Measurements from ENCODE around the gene OPTC.

Gene OPTC

DNA sequence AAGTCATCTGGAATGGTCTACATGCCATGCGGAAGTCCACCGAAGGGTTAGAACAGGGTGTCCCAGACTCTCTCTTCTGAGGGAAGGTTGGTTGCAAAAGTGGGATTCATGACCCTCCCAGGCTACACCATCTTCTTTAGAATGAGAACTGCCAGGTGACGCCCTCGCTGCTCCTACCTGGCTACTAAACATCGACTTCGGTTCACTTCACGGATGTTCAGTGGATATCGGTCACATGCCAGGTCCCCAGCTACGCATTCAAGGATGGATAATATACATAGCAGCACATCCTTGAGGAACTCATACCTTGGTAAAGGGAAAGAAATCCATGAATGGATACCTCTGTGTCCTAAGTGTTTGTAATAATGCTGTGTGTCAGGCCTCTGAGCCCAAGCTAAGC is 3.3 kb upstream of the OPTC start:
- DNase-seq (ENCODE audit: low read depth, low spot score): no peak
- H3K27ac ChIP-seq: no peak overlapping the region
- no peak overlapping the region for H3K4me3 ChIP-seq
- H3K9ac ChIP-seq (ENCODE audit: insufficient read length): no peak overlapping the region
- no peaks in the 10 kb centered on the region for H3K36me3 ChIP-seq (ENCODE audit: insufficient read depth, low read length)
- H3K9me3 ChIP-seq (ENCODE audit: low read depth, low read length): no peaks in the 10 kb centered on the region
- TF ChIP-seq EZH2 (IDR thresholded peaks at IDR 0.05) (no peak), FOXP2 (optimal IDR thresholded peaks at IDR 0.05; ENCODE audit: control extremely low read depth, extremely low read length, insufficient read depth) (no peak), POLR2AphosphoS5 (IDR thresholded peaks at IDR 0.05; ENCODE audit: borderline replicate concordance, low read depth, low read length) (no peak)

GRCh38 chr1:203491664-203492063 is 2.3 kb upstream of the OPTC start:
- Histone ChIP-seq H3K36me3 (ENCODE audit: insufficient read depth, low read length) (no peaks in the 10 kb centered on the region), H3K9ac (ENCODE audit: insufficient read length) (no peak overlapping the region), H3K9me3 (ENCODE audit: low read depth, low read length) (no peaks in the 10 kb centered on the region), H3K27ac (no peak overlapping the region), H3K4me3 (no peak overlapping the region)
- TF ChIP-seq EZH2 (IDR thresholded peaks at IDR 0.05) (no peak), FOXP2 (optimal IDR thresholded peaks at IDR 0.05; ENCODE audit: control extremely low read depth, extremely low read length, insufficient read depth) (no peak), POLR2AphosphoS5 (IDR thresholded peaks at IDR 0.05; ENCODE audit: borderline replicate concordance, low read depth, low read length) (no peak)
- no peak for DNase-seq (ENCODE audit: low read depth, low spot score)

- no peak for TF ChIP-seq FOXP2 (optimal IDR thresholded peaks at IDR 0.05; ENCODE audit: control extremely low read depth, extremely low read length, insufficient read depth)
- TF ChIP-seq POLR2AphosphoS5 (IDR thresholded peaks at IDR 0.05; ENCODE audit: borderline replicate concordance, low read depth, low read length): no peak
- TF ChIP-seq EZH2 (IDR thresholded peaks at IDR 0.05): no peak
- Histone ChIP-seq H3K4me3 (no peak overlapping the region), H3K9me3 (ENCODE audit: low read depth, low read length) (no peaks in the 10 kb centered on the region), H3K9ac (ENCODE audit: insufficient read length) (no peak overlapping the region), H3K36me3 (ENCODE audit: insufficient read depth, low read length) (no peaks in the 10 kb centered on the region), H3K27ac (no peak overlapping the region)
- DNase-seq (ENCODE audit: low read depth, low spot score): no peak
Measured at GRCh38 chr1:203492082-203492747, 1.7 kb upstream of the OPTC start.

DNA sequence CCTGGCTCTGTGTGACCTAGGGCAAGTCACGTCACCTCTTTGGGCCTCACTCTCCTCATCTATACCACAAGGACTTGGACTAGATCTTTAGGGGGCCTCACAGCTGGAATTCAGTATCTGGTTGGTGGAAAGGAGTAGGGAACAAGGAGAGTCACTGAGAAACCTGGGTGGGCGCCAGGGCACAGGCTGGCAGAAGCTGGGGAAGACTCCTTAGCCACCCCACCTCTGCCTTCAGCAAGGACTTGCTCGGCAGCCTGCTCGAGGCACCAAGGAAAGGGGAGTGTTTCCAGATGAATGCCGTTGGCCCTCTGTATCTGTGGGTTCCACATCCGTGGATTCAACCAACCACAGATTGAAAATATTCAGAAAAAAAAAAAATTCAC is 1.2 kb upstream of the OPTC start:
- no peak overlapping the region for H3K4me3 ChIP-seq
- TF ChIP-seq FOXP2 (optimal IDR thresholded peaks at IDR 0.05; ENCODE audit: control extremely low read depth, extremely low read length, insufficient read depth) (no peak), EZH2 (IDR thresholded peaks at IDR 0.05) (no peak), POLR2AphosphoS5 (IDR thresholded peaks at IDR 0.05; ENCODE audit: borderline replicate concordance, low read depth, low read length) (no peak)
- no peaks in the 10 kb centered on the region for H3K36me3 ChIP-seq (ENCODE audit: insufficient read depth, low read length)
- DNase-seq (ENCODE audit: low read depth, low spot score): no peak
- H3K9me3 ChIP-seq (ENCODE audit: low read depth, low read length): no peaks in the 10 kb centered on the region
- H3K27ac ChIP-seq: no peak overlapping the region
- H3K9ac ChIP-seq (ENCODE audit: insufficient read length): no peak overlapping the region

GRCh38 chr1:203495845-203496244 is 1.9 kb downstream of the OPTC start:
- Histone ChIP-seq H3K36me3 (ENCODE audit: insufficient read depth, low read length) (no peaks in the 10 kb centered on the region), H3K4me3 (no peak overlapping the region), H3K9ac (ENCODE audit: insufficient read length) (no peak overlapping the region), H3K9me3 (ENCODE audit: low read depth, low read length) (no peaks in the 10 kb centered on the region), H3K27ac (no peak overlapping the region)
- no peak for DNase-seq (ENCODE audit: low read depth, low spot score)
- no peak for TF ChIP-seq EZH2 (IDR thresholded peaks at IDR 0.05)

DNA sequence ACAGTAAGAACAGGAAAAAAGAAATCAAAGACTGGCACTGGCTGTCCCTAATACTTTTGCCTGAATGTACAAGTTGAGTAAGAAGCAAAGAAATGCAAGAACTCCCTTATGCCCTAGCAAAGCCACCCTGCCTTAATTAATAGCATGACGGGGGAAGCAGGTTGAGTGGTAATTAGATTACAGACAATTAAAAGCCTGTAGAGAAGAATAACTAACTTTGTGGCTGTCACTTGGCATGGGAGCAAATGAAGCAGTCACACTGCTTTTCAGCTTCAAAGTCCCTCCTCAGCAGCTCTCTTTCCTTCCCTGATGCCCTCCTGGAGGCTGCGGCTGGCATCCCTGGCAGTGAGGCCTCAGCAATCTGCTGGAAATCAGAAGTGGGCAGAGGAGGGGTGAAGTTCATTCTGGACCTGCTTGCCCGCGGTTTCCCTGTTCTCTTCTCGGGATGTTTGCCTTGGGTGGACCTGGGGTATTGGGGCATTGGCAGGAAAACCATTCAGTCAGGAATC is 3.4 kb downstream of the OPTC start:
- DNase-seq (ENCODE audit: low read depth, low spot score): no peak
- no peaks in the 10 kb centered on the region for H3K9me3 ChIP-seq (ENCODE audit: low read depth, low read length)
- H3K36me3 ChIP-seq (ENCODE audit: insufficient read depth, low read length): no peaks in the 10 kb centered on the region
- H3K4me3 ChIP-seq: no peak overlapping the region
- H3K27ac ChIP-seq: no peak overlapping the region
- no peak for TF ChIP-seq POLR2AphosphoS5 (IDR thresholded peaks at IDR 0.05; ENCODE audit: borderline replicate concordance, low read depth, low read length)
- TF ChIP-seq FOXP2 (optimal IDR thresholded peaks at IDR 0.05; ENCODE audit: control extremely low read depth, extremely low read length, insufficient read depth): no peak
- no peak for TF ChIP-seq EZH2 (IDR thresholded peaks at IDR 0.05)
- no peak overlapping the region for H3K9ac ChIP-seq (ENCODE audit: insufficient read length)

DNA sequence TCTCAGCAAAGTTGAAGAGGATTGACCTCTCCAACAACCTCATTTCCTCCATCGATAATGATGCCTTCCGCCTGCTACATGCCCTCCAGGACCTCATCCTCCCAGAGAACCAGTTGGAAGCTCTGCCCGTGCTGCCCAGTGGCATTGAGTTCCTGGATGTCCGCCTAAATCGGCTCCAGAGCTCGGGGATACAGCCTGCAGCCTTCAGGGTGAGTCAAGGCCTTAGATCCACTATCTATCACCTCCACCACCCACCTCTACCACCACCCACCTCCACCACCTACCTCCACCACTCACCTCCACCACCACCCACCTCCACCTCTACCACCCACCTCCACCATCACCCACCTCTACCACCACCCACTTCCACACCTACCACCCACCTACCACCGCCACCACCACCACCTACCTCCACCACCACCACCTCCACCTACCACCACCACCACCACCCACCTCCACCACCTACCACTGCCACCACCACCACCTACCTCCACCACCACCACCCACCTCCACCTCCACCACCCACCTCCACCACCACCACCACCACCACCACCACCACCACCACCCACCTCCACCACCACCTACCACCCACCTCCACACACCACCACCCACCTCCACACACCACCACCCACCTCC is 5.8 kb downstream of the OPTC start:
- no peak overlapping the region for H3K27ac ChIP-seq
- no peak for DNase-seq (ENCODE audit: low read depth, low spot score)
- no peaks in the 10 kb centered on the region for H3K36me3 ChIP-seq (ENCODE audit: insufficient read depth, low read length)
- H3K9me3 ChIP-seq (ENCODE audit: low read depth, low read length): no peaks in the 10 kb centered on the region
- H3K9ac ChIP-seq (ENCODE audit: insufficient read length): no peak overlapping the region
- H3K4me3 ChIP-seq: no peak overlapping the region
- TF ChIP-seq FOXP2 (optimal IDR thresholded peaks at IDR 0.05; ENCODE audit: control extremely low read depth, extremely low read length, insufficient read depth) (no peak), POLR2AphosphoS5 (IDR thresholded peaks at IDR 0.05; ENCODE audit: borderline replicate concordance, low read depth, low read length) (no peak), EZH2 (IDR thresholded peaks at IDR 0.05) (no peak)

- no peak overlapping the region for H3K9ac ChIP-seq (ENCODE audit: insufficient read length)
- H3K4me3 ChIP-seq: no peak overlapping the region
- H3K27ac ChIP-seq: no peak overlapping the region
- no peaks in the 10 kb centered on the region for H3K36me3 ChIP-seq (ENCODE audit: insufficient read depth, low read length)
- TF ChIP-seq POLR2AphosphoS5 (IDR thresholded peaks at IDR 0.05; ENCODE audit: borderline replicate concordance, low read depth, low read length) (no peak), EZH2 (IDR thresholded peaks at IDR 0.05) (no peak), FOXP2 (optimal IDR thresholded peaks at IDR 0.05; ENCODE audit: control extremely low read depth, extremely low read length, insufficient read depth) (no peak)
- H3K9me3 ChIP-seq (ENCODE audit: low read depth, low read length): no peaks in the 10 kb centered on the region
- no peak for DNase-seq (ENCODE audit: low read depth, low spot score)
Measured at GRCh38 chr1:203500279-203500678, 6.3 kb downstream of the OPTC start.

DNA sequence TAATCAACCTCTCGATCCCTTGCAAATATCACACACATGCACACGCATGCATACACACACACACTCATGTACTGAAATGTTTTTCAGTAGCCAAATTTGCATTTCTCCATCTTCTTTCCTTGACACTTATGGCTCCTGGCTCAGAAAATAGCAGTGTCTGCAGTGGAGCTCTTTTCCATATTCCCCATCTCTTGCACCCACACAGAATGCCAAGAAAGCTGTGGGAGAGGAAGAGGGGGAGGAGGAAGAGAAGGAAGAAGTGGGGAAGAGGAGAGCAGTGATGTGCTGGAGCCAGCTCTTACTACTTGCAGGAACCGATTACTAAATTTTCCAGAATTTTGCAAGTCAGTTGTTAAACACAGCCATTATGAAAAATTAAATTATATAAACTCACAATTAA is 9.9 kb downstream of the OPTC start:
- no peak overlapping the region for H3K27ac ChIP-seq
- no peak overlapping the region for H3K9ac ChIP-seq (ENCODE audit: insufficient read length)
- H3K36me3 ChIP-seq (ENCODE audit: insufficient read depth, low read length): no peaks in the 10 kb centered on the region
- H3K4me3 ChIP-seq: no peak overlapping the region
- TF ChIP-seq EZH2 (IDR thresholded peaks at IDR 0.05) (no peak), POLR2AphosphoS5 (IDR thresholded peaks at IDR 0.05; ENCODE audit: borderline replicate concordance, low read depth, low read length) (no peak), FOXP2 (optimal IDR thresholded peaks at IDR 0.05; ENCODE audit: control extremely low read depth, extremely low read length, insufficient read depth) (no peak)
- no peaks in the 10 kb centered on the region for H3K9me3 ChIP-seq (ENCODE audit: low read depth, low read length)
- no peak for DNase-seq (ENCODE audit: low read depth, low spot score)

Measured in SK-N-MC (cell line).